Loucy (cell line): Measurements from ENCODE around the gene MRPL28.

Experiments used
- H2AFZ ChIP-seq: fragments of 200-600 bp; sonication (generic); 2 replicates; pipeline ENCODE4 v1.6.0; 2016; ENCODE audit warnings: antibody characterized with exemption, mild to moderate bottlenecking, low read length, moderate library complexity
- H3F3A ChIP-seq: fragments of 200-600 bp; 2 replicates; pipeline ENCODE4 v1.6.0; 2016; ENCODE audit warnings: antibody characterized with exemption, low read depth, mild to moderate bottlenecking
- H3K27me3 ChIP-seq: fragments of 200-600 bp; sonication (generic); 2 replicates; pipeline ENCODE4 v1.6.1; 2014; ENCODE audit warnings: low read length, mild to moderate bottlenecking; ENCODE audit not compliant: insufficient read depth, poor library complexity, severe bottlenecking
- H3K36me3 ChIP-seq: fragments of 200-600 bp; sonication (generic); 2 replicates; pipeline ENCODE4 v1.6.1; 2016; ENCODE audit warnings: low read length; ENCODE audit not compliant: insufficient read depth
- H3K4me1 ChIP-seq: fragments of 200-600 bp; sonication (generic); 2 replicates; pipeline ENCODE4 v1.5.1; 2014; ENCODE audit warnings: low read length, mild to moderate bottlenecking; ENCODE audit not compliant: insufficient read depth, poor library complexity, severe bottlenecking
- H3K4me2 ChIP-seq: fragments of 200-600 bp; sonication (generic); 2 replicates; pipeline ENCODE4 v1.6.0; 2014; ENCODE audit warnings: antibody characterized with exemption, low read length, low read depth, mild to moderate bottlenecking; ENCODE audit not compliant: poor library complexity, severe bottlenecking
- H3K4me3 ChIP-seq: fragments of 200-600 bp; sonication (generic); 2 replicates; pipeline ENCODE4 v1.5.1; 2014; ENCODE audit warnings: low read length, mild to moderate bottlenecking, mixed read lengths; ENCODE audit not compliant: poor library complexity, severe bottlenecking
- H3K79me2 ChIP-seq: fragments of 200-600 bp; sonication (generic); 2 replicates; pipeline ENCODE4 v1.6.1; 2014; ENCODE audit warnings: low read length; ENCODE audit not compliant: insufficient read depth
- H3K9ac ChIP-seq: fragments of 200-600 bp; sonication (generic); 2 replicates; pipeline ENCODE4 v1.6.0; 2014; ENCODE audit warnings: mild to moderate bottlenecking, low read depth, low read length, moderate library complexity; ENCODE audit not compliant: poor library complexity, severe bottlenecking
- H3K9me2 ChIP-seq: fragments of 200-600 bp; sonication (generic); replicated peaks from 2 replicates; pipeline ENCODE4 v1.6.1; 2016; ENCODE audit warnings: low read depth, low read length, mixed read lengths
- H3K9me3 ChIP-seq: fragments of 200-600 bp; sonication (generic); 2 replicates; pipeline ENCODE4 v1.6.1; 2014; ENCODE audit warnings: mild to moderate bottlenecking, antibody characterized with exemption, low read length, low read depth; ENCODE audit not compliant: insufficient read depth
- H4K20me1 ChIP-seq: fragments of 200-600 bp; sonication (generic); 2 replicates; pipeline ENCODE4 v1.6.0; 2014; ENCODE audit warnings: antibody characterized with exemption, low read length, mild to moderate bottlenecking; ENCODE audit not compliant: insufficient read depth, poor library complexity, severe bottlenecking
- CTCF ChIP-seq: fragments of 200-600 bp; sonication (generic); conservative IDR thresholded peaks from 2 replicates; pipeline ENCODE4 v1.5.1; 2014; ENCODE audit warnings: mild to moderate bottlenecking, antibody characterized with exemption, low read length
- EZH2phosphoT487 ChIP-seq: fragments of 200-600 bp; IDR thresholded peaks from 2 replicates; pipeline ENCODE4 v1.6.1; 2018; ENCODE audit warnings: antibody characterized with exemption, mild to moderate bottlenecking, moderate library complexity, borderline replicate concordance

Gene MRPL28

GRCh38 chr16:376817-377418 is 6.6 kb upstream of the MRPL28 start:
- TF ChIP-seq CTCF (no peak), EZH2phosphoT487 (no peak)
- Histone ChIP-seq H3K9ac (no peak overlapping the region), H3K4me1 (peaks cover 11% of the 10 kb centered on the region), H3K9me2 (no peaks in the 10 kb centered on the region), H3K4me2 (no peak overlapping the region), H3K9me3 (no peaks in the 10 kb centered on the region), H3K4me3 (no peak overlapping the region), H3K27me3 (no peaks in the 10 kb centered on the region), H2AFZ (no peak overlapping the region), H3K36me3 (no peaks in the 10 kb centered on the region), H3K79me2 (peaks cover 21% of the 10 kb centered on the region), H3F3A (no peaks in the 10 kb centered on the region), H4K20me1 (no peaks in the 10 kb centered on the region)

GRCh38 chr16:375927-376816 is 5.8 kb upstream of the MRPL28 start:
- H3K9me3 ChIP-seq, result no peaks in the 10 kb centered on the region
- H2AFZ ChIP-seq, result no peak overlapping the region
- no peaks in the 10 kb centered on the region for H3K9me2 ChIP-seq
- no peak overlapping the region for H3K9ac ChIP-seq
- H4K20me1 ChIP-seq, result no peaks in the 10 kb centered on the region
- H3K79me2 ChIP-seq, result peaks cover 19% of the 10 kb centered on the region
- H3K27me3 ChIP-seq, result no peaks in the 10 kb centered on the region
- H3K4me1 ChIP-seq, result peaks cover 11% of the 10 kb centered on the region
- no peaks in the 10 kb centered on the region for H3K36me3 ChIP-seq
- TF ChIP-seq CTCF, result no peak
- TF ChIP-seq EZH2phosphoT487, result no peak
- no peaks in the 10 kb centered on the region for H3F3A ChIP-seq
- no peak overlapping the region for H3K4me2 ChIP-seq
- no peak overlapping the region for H3K4me3 ChIP-seq

DNA sequence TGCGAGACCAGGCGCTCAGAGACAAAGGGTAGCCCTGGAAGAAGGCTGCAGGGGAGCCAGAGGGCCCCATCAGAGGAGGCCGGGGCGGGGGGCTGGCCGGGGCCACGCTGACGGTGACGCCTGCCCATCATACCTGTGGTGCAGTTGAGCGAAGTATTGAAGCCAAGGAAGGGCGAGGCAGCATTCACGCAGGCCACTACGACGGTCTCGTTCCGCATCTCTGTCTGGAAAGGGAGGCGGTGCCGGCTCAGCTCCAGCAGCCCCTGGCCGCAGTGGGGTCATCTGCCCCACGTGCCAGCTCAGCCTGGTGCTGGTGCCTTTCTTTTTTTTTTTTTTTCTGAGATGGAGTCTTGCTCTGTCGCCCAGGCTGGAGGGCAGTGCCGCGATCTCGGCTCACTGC is 4.9 kb upstream of the MRPL28 start:
- Histone ChIP-seq H2AFZ (no peak overlapping the region), H3K79me2 (peaks cover 10% of the 10 kb centered on the region; the same call in 1 of the 2 replicates), H3K9me2 (no peaks in the 10 kb centered on the region), H3K4me3 (no peak overlapping the region), H3K4me1 (peaks cover 7% of the 10 kb centered on the region), H4K20me1 (no peaks in the 10 kb centered on the region), H3K4me2 (no peak overlapping the region), H3K9ac (no peak overlapping the region), H3F3A (no peaks in the 10 kb centered on the region), H3K27me3 (no peaks in the 10 kb centered on the region), H3K9me3 (no peaks in the 10 kb centered on the region), H3K36me3 (no peaks in the 10 kb centered on the region)
- no peak for TF ChIP-seq EZH2phosphoT487
- no peak for TF ChIP-seq CTCF
